ENCODE data around the gene SPATA2. TPM values are rescaled to one million over a fixed set of nuclear protein-coding genes. Genes with fewer than 3 reads are reported as not detected.

The SPATA2 gene
- total and polyA plus RNA-seq, 2 of the 13 experiments (the other 11 are each of a cell fraction or from before 2014, with no cell fraction given) = 3.2 to 8.7 TPM

- H3K9ac ChIP-seq (ENCODE audit: insufficient read depth, low read depth, low read length) = peak overlapping the region; percentile 97; the same call in 1 of the 2 replicates
- TF ChIP-seq ZNF781 (CRISPR knock-in tag; IDR thresholded peaks at IDR 0.05; ENCODE audit: borderline replicate concordance, not compliant biosample characterization) = peak; percentile 9
- TF ChIP-seq POGK (CRISPR knock-in tag; conservative IDR thresholded peaks at IDR 0.05) = no peak
- TF ChIP-seq CAMTA2 (CRISPR knock-in tag; IDR thresholded peaks at IDR 0.05; ENCODE audit: borderline replicate concordance) = no peak
- TF ChIP-seq CHCHD3 (CRISPR knock-in tag; IDR thresholded peaks at IDR 0.05) = no peak
- TF ChIP-seq ZFX (CRISPR knock-in tag; IDR thresholded peaks at IDR 0.05; ENCODE audit: low read depth) = 0 out of 2 replicates have a peak, but pooled peaks have one; percentile 28
- no peak for TF ChIP-seq ZNF484 (CRISPR knock-in tag; IDR thresholded peaks at IDR 0.05; ENCODE audit: borderline replicate concordance, low read depth)
- TF ChIP-seq ZNF431 (CRISPR knock-in tag; IDR thresholded peaks at IDR 0.05; ENCODE audit: borderline replicate concordance, low read depth) = no peak
- TF ChIP-seq, protein P1, sequence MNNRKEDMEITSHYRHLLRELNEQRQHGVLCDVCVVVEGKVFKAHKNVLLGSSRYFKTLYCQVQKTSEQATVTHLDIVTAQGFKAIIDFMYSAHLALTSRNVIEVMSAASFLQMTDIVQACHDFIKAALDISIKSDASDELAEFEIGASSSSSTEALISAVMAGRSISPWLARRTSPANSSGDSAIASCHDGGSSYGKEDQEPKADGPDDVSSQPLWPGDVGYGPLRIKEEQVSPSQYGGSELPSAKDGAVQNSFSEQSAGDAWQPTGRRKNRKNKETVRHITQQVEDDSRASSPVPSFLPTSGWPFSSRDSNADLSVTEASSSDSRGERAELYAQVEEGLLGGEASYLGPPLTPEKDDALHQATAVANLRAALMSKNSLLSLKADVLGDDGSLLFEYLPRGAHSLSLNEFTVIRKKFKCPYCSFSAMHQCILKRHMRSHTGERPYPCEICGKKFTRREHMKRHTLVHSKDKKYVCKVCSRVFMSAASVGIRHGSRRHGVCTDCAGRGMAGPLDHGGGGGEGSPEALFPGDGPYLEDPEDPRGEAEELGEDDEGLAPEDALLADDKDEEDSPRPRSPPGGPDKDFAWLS (CRISPR knock-in tag; IDR thresholded peaks at IDR 0.05; ENCODE audit: borderline replicate concordance) = no peak
- TF ChIP-seq KAT8 (CRISPR knock-in tag; IDR thresholded peaks at IDR 0.05) = no peak
- TF ChIP-seq AHDC1 (CRISPR knock-in tag; IDR thresholded peaks at IDR 0.05; ENCODE audit: borderline replicate concordance) = no peak
- no peak for TF ChIP-seq STAG1 (CRISPR knock-in tag; IDR thresholded peaks at IDR 0.05)
These were observed 23.1 kb upstream of the SPATA2 start for GRCh38 chr20:49938173-49939163.

More at GRCh38 chr20:49938173-49939163, 23.1 kb upstream of the SPATA2 start:
- H3K4me2 ChIP-seq (ENCODE audit: low read depth, low read length) = peak overlapping the region; percentile 98
- ChIA-PET CTCF (ENCODE audit: low intra/inter-chr PET ratio, low total read pairs) (no interaction called here), POLR2A (interaction anchor here (0.6 to 3.2 kb wide), 8 partner anchors 8 to 850 kb away, joined by 3 to 24 read pairs (median 4); no protein-coding TSS in a partner anchor)
- DNase-seq (ENCODE audit: low spot score) (no peak), FAIRE-seq (no peak), ATAC-seq (no peak)
- H3K4me3 ChIP-seq (replicated peaks in 1 of 3; ENCODE audit: insufficient read depth in 1 of 3, low read depth in 2 of 3, low read length in 3 of 3) = peak overlapping the region; percentile 80 to 99 (median 99)
- peaks cover 83% of the 10 kb centered on the region for H3K4me1 ChIP-seq (ENCODE audit: insufficient read depth, low read length)
- no TSS peak for BruUV-seq (replicated peaks)
- peaks cover 20 to 39% of the 10 kb centered on the region in 2 experiments for H3K36me3 ChIP-seq (replicated peaks in 1 of 2; ENCODE audit: control insufficient read depth in 1 of 2, insufficient read depth in 2 of 2, low read length in 2 of 2)
- H3K27ac ChIP-seq (ENCODE audit: extremely low read length, insufficient read depth, low read length) = peak overlapping the region; percentile 78
- H3K79me2 ChIP-seq (ENCODE audit: insufficient read depth, low read length) = peaks cover 70% of the 10 kb centered on the region
- H3K9me3 ChIP-seq (ENCODE audit: low read length) = no peaks in the 10 kb centered on the region
- 82% methylated on average over 12 of the region's 12 CpGs for WGBS (ENCODE audit: low lambda C conversion rate)
- intact Hi-C loops (cut with micrococcal nuclease; ENCODE audit: unreplicated experiment) (no loop called here), in situ Hi-C loops (cut with HindIII; ENCODE audit: extremely low pct_ligation_motif_present, low pct_unique_long_range_greater_than_20kb) (no loop called here)
- no peaks in the 10 kb centered on the region; a peak in 2 of 5 replicates for H3K27me3 ChIP-seq (ENCODE audit: control insufficient read depth in 1 of 2, insufficient read depth in 2 of 2, low read length in 2 of 2)
- H4K20me1 ChIP-seq (ENCODE audit: insufficient read depth, low read length) = peaks cover 36% of the 10 kb centered on the region
- H2AFZ ChIP-seq (ENCODE audit: low read length) = no peak overlapping the region

All from HepG2 (cell line).